Endothelial cell of umbilical vein (primary cell): ENCODE data around the gene CD74. TPM values are rescaled to one million over a fixed set of nuclear protein-coding genes. Genes with fewer than 3 reads are reported as not detected.

Experiments
- BruUV-seq: library from RNA; stranded (reverse); fragments of 400-500 nt; replicated peaks from 2 replicates; lab custom pipeline; 2021; lab: Mats Ljungman, UMichigan
- CTCF ChIA-PET: fragments of 300-600, 350-600 bp; sonication (Branson Sonifier 250); formaldehyde crosslinking; loops from one replicate; lab custom pipeline; 2021; ENCODE audit warnings: antibody characterized with exemption, inconsistent platforms; lab: Charles Lee
- POLR2A ChIA-PET: fragments of 300-600, 350-600 bp; sonication (Branson Sonifier 250); formaldehyde crosslinking; loops from one replicate; lab custom pipeline; 2021; ENCODE audit warnings: antibody characterized with exemption, inconsistent platforms; lab: Charles Lee
- DNase-seq: peaks from one replicate; pipeline ENCODE4 v3.0.0-alpha.2; 2011; ENCODE audit warnings: low read depth, low spot score
- FAIRE-seq: peaks from 2 replicates; lab custom pipeline; 2011; peaks lifted over from hg19 to GRCh38; lab: Jason Lieb, UNC
- H2AFZ ChIP-seq: 2 replicates; pipeline ENCODE4 v1.6.0; 2012; ENCODE audit warnings: low read depth, low read length, control low read depth, inconsistent platforms
- H3K27ac ChIP-seq: 2 replicates; pipeline ENCODE4 v1.5.1; 2011; ENCODE audit warnings: low read depth, mild to moderate bottlenecking, control low read depth, low read length, moderate library complexity; ENCODE audit not compliant: insufficient read depth
- H3K27me3 ChIP-seq, 2 experiments: 2 replicates each; pipeline versions ENCODE4 v1.6.0 to v1.6.1; 2011; ENCODE audit warnings: low read length in 2 of 2, mixed read lengths in 1 of 2; ENCODE audit not compliant: control insufficient read depth in 2 of 2, insufficient read depth in 2 of 2
- H3K36me3 ChIP-seq, 2 experiments: 2 replicates in 1 of 2; 3 replicates in 1 of 2; pipeline ENCODE4 v1.5.1; 2011; ENCODE audit warnings: low read length in 2 of 2, mild to moderate bottlenecking in 1 of 2, moderate library complexity in 1 of 2; ENCODE audit not compliant: control insufficient read depth in 2 of 2, insufficient read depth in 2 of 2; ENCODE audit errors: extremely low read depth in 1 of 2
- H3K4me1 ChIP-seq: 3 replicates; pipeline ENCODE4 v1.5.1; 2011; ENCODE audit warnings: mild to moderate bottlenecking, low read length; ENCODE audit not compliant: control insufficient read depth, insufficient read depth; ENCODE audit errors: extremely low read depth
- H3K4me2 ChIP-seq: 2 replicates; pipeline ENCODE4 v1.6.1; 2011; ENCODE audit warnings: low read length, control low read depth, mixed read lengths; ENCODE audit not compliant: insufficient read depth
- H3K4me3 ChIP-seq, 3 experiments: fragments of 200-600 bp in 1 of 3; sonication (generic), shearing (Covaris generic) in 1 of 3; replicated peaks in 1 of 3; 2 replicates each; pipeline ENCODE4 v1.5.1; 2011 to 2016; ENCODE audit warnings: control low read depth in 3 of 3, low read length in 3 of 3, mild to moderate bottlenecking in 2 of 3, inconsistent platforms in 1 of 3, low read depth in 1 of 3, moderate library complexity in 1 of 3; ENCODE audit not compliant: insufficient read depth in 1 of 3
- H3K79me2 ChIP-seq: 2 replicates; pipeline ENCODE4 v1.6.0; 2012; ENCODE audit warnings: low read length, inconsistent platforms; ENCODE audit not compliant: control insufficient read depth, insufficient read depth
- H3K9ac ChIP-seq: replicated peaks from 2 replicates; pipeline ENCODE3; 2011; ENCODE audit warnings: low read length, control low read depth; ENCODE audit not compliant: insufficient read depth; ENCODE audit errors: extremely low read depth
- H3K9me1 ChIP-seq: replicated peaks from 3 replicates; pipeline ENCODE4 v1.6.0; 2011; ENCODE audit warnings: mild to moderate bottlenecking, low read length; ENCODE audit not compliant: control insufficient read depth, insufficient read depth; ENCODE audit errors: extremely low read depth
- H3K9me3 ChIP-seq: replicated peaks from 2 replicates; pipeline ENCODE4 v1.5.1; 2012; ENCODE audit warnings: low read length, inconsistent platforms; ENCODE audit not compliant: control insufficient read depth, insufficient read depth
- H4K20me1 ChIP-seq: replicated peaks from 2 replicates; pipeline ENCODE3; 2011; ENCODE audit warnings: mild to moderate bottlenecking, low read length; ENCODE audit not compliant: control insufficient read depth, insufficient read depth; ENCODE audit errors: extremely low read depth
- CTCF ChIP-seq, 2 donors: IDR thresholded peaks; 1 replicate in 1 of 2; 2 replicates in 1 of 2; pipeline ENCODE4 v1.5.1; 2011; ENCODE audit warnings: low read length in 2 of 2, mild to moderate bottlenecking in 2 of 2, moderate library complexity in 2 of 2, control low read depth in 1 of 2, inconsistent platforms in 1 of 2, low read depth in 1 of 2; ENCODE audit not compliant: insufficient read depth in 1 of 2; ENCODE audit errors: extremely low read depth in 1 of 2
- JUN ChIP-seq: IDR thresholded peaks from 2 replicates; pipeline ENCODE4 v1.6.1; 2011; ENCODE audit warnings: borderline replicate concordance, low read depth; ENCODE audit not compliant: insufficient read length, insufficient read depth
- MAX ChIP-seq: IDR thresholded peaks from 2 replicates; pipeline ENCODE4 v1.6.1; 2011; ENCODE audit not compliant: insufficient read depth, insufficient read length
- MYC ChIP-seq: IDR thresholded peaks from one replicate; pipeline ENCODE4 v1.6.1; 2011; ENCODE audit warnings: mild to moderate bottlenecking, low read depth, low read length
- dilution Hi-C: fragments of 300-500 bp; cut with MboI; formaldehyde crosslinking; loops from one replicate; pipeline ENCODE4 v1.15.0; 2019; ENCODE audit warnings: low sequenced_read_pairs; ENCODE audit not compliant: extremely low pct_ligation_motif_present
- intact Hi-C: fragments of 100-400 bp; cut with micrococcal nuclease; formaldehyde crosslinking; loops from one replicate; pipeline ENCODE4 v1.10.0; 2022
- polyA plus RNA-seq, 4 experiments: library from polyadenylated mRNA; depleted of rRNA in 3 of 4; stranded (reverse) in 3 of 4; unstranded in 1 of 4; fragments of >200 nt; gene quantifications; 2 replicates each; pipeline versions ENCODE4 v1.2.1 to v1.2.3, GENCODE V29; 2011 to 2012; ENCODE audit warnings: missing spikeins in 1 of 4
- total RNA-seq: library from RNA; stranded (reverse); gene quantifications from 2 replicates; pipeline ENCODE4 v1.2.3, GENCODE V29; 2021

Gene CD74
- total and polyA plus RNA-seq, 2 donors (not counting 3 experiments of a cell fraction or from before 2014, with no cell fraction given), result 0.62 to 1.3 TPM

DNA sequence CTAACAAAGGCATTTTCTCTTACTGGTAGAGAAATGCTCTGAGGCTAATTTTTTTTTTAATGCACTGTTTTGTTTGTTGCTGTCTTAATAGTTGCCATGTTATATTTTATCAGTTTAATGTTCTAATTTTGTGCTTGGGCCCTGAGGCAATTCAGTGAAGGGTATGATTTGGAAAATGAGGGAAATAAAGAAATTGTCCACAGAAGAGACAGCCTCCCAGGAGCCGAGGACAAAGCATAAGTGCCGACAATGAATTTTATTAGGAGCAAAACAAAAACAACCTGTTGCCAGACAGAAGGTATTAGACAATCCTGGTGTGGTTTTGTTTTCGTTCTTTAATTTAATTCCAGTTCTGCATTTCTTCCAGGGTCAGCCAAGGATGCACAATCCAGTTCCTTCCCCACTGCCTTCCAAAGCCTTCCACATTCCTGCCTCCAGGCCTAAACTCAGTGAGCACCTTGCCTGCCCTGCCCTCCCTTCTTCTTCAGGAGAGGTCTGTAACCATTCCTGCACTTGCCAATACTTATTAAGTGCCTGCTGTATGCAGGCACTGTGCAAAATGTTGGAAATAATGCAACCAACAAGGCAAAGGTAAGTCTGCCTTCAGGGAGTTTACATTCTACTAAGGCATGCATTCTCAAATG lies 59.6 kb downstream of the CD74 start:
- Histone ChIP-seq H3K9me3 (no peaks in the 10 kb centered on the region), H3K4me3 (no peak overlapping the region), H3K36me3 (no peaks in the 10 kb centered on the region), H3K27me3 (no peaks in the 10 kb centered on the region), H3K9ac (no peak overlapping the region), H4K20me1 (no peaks in the 10 kb centered on the region), H3K4me1 (peaks cover 3% of the 10 kb centered on the region), H3K9me1 (no peaks in the 10 kb centered on the region), H3K27ac (no peak overlapping the region), H3K4me2 (no peak overlapping the region), H3K79me2 (peaks cover 6% of the 10 kb centered on the region), H2AFZ (no peak overlapping the region)
- intact Hi-C loops (no loop called here), dilution Hi-C loops (no loop called here)
- ChIA-PET CTCF (no interaction called here), POLR2A (no interaction called here)
- FAIRE-seq (no peak), DNase-seq (no peak)
- TF ChIP-seq JUN (no peak), MYC (no peak), MAX (no peak), CTCF (IDR thresholded peaks at IDR 0.05; ENCODE audit: extremely low read depth in 1 of 2, insufficient read depth in 1 of 2, low read depth in 1 of 2, low read length in 2 of 2) (no peak)
- BruUV-seq, result no TSS peak
